Measurements from ENCODE around the gene DUSP22.

- no peak for TF ChIP-seq RXRA (IDR thresholded peaks at IDR 0.05)
- TF ChIP-seq EGR1 (IDR thresholded peaks at IDR 0.05; ENCODE audit: low read depth in 2 of 2) = no peak
- TF ChIP-seq MAX (IDR thresholded peaks at IDR 0.05) = no peak
- no peak for TF ChIP-seq CTCF (IDR thresholded peaks at IDR 0.05; ENCODE audit: low read depth, low read length, missing input control)
- TF ChIP-seq JUND (IDR thresholded peaks at IDR 0.05) = no peak
- no peak for TF ChIP-seq REST (IDR thresholded peaks at IDR 0.05)
- TF ChIP-seq ZBTB33 (IDR thresholded peaks at IDR 0.05) = no peak
- TF ChIP-seq FOXA1 (IDR thresholded peaks at IDR 0.05) = no peak
Observed at GRCh38 chr6:352474-352873, 60.2 kb downstream of the DUSP22 start.
